ENCODE results near the gene HERPUD2. TPM values are rescaled to one million over a fixed set of nuclear protein-coding genes. Genes with fewer than 3 reads are reported as not detected.

The HERPUD2 gene
- total RNA-seq, 6 experiments from 2014 or later, result 21.2 to 26.5 (median 22.6) TPM

DNA sequence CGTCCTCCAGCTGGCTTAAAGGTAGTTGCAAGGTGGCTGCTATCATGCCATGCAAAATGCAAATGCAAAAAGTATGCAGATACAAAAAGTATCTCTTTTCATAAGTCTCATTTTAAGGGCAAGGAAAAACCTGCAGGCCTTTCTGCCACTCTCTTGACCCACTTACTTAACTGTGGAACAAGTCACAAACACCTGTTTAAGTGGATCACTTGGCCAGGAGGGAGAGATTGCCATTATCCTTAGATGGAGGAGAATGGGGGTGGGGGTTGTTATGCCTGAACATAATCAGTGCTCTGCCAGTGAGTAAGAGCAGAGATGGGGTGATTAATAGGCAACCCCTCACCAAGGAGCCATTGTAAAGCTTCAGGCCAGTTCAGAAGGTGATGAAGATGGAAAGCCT, 25.1 kb upstream of the HERPUD2 start:
- Mint-ChIP-seq H3K36me3 (ENCODE audit: low read depth) (no peaks in the 10 kb centered on the region), H3K9me3 (no peaks in the 10 kb centered on the region), H3K27ac (no peak overlapping the region), H3K4me3 (no peak overlapping the region), H3K4me1 (ENCODE audit: low read depth) (peaks cover 11% of the 10 kb centered on the region), H3K27me3 (ENCODE audit: insufficient read depth) (peaks cover 5% of the 10 kb centered on the region)
- TF ChIP-seq, protein P1, sequence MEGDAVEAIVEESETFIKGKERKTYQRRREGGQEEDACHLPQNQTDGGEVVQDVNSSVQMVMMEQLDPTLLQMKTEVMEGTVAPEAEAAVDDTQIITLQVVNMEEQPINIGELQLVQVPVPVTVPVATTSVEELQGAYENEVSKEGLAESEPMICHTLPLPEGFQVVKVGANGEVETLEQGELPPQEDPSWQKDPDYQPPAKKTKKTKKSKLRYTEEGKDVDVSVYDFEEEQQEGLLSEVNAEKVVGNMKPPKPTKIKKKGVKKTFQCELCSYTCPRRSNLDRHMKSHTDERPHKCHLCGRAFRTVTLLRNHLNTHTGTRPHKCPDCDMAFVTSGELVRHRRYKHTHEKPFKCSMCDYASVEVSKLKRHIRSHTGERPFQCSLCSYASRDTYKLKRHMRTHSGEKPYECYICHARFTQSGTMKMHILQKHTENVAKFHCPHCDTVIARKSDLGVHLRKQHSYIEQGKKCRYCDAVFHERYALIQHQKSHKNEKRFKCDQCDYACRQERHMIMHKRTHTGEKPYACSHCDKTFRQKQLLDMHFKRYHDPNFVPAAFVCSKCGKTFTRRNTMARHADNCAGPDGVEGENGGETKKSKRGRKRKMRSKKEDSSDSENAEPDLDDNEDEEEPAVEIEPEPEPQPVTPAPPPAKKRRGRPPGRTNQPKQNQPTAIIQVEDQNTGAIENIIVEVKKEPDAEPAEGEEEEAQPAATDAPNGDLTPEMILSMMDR (IDR thresholded peaks at IDR 0.05), result no peak
- no peak for DNase-seq

DNA sequence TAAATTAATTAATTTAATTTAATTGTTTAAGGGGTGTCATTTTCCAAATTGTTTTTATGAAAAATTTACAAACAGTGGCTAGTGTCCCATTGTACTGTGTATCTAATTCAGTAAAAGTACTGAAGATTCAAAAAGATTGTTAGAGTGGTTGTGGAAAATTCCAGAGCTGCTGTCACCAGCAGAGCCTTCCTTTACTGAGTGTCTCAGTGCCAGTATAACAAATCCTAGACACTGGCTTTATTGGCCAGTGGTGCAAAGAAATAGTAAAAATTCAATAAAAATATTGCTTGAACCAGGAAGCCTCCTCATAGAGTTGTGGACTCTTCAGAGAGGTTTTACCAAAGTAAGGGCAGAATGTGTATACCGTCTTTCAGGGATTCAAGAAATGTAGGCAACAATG, 23.1 kb upstream of the HERPUD2 start:
- Mint-ChIP-seq H3K4me1 (ENCODE audit: low read depth) (peaks cover 11% of the 10 kb centered on the region), H3K27ac (no peak overlapping the region), H3K4me3 (no peak overlapping the region), H3K36me3 (ENCODE audit: low read depth) (no peaks in the 10 kb centered on the region), H3K9me3 (no peaks in the 10 kb centered on the region), H3K27me3 (ENCODE audit: insufficient read depth) (peaks cover 5% of the 10 kb centered on the region)
- TF ChIP-seq, protein P1 (IDR thresholded peaks at IDR 0.05), result no peak
- no peak for DNase-seq

DNA sequence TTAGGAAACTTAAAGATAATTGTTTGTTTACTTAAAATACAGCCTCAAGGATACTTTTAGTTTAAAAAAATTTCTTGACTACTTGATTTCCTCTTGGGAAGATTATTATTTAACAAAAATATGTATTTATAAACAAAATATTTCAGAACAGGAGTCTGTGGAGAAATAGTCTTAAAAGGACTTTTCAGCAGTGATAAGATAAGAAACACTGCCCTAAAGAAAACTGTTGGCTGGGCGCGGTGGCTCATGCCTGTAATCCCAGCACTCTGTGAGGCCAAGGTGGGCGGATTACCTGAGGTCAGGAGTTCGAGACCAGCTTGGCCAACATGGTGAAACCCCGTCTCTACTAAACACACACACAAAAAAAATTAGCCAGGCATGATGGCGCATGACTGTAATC, 22.6 kb upstream of the HERPUD2 start:
- Mint-ChIP-seq H3K4me3 (no peak overlapping the region), H3K9me3 (no peaks in the 10 kb centered on the region), H3K36me3 (ENCODE audit: low read depth) (no peaks in the 10 kb centered on the region), H3K27ac (no peak overlapping the region), H3K27me3 (ENCODE audit: insufficient read depth) (peaks cover 5% of the 10 kb centered on the region), H3K4me1 (ENCODE audit: low read depth) (peaks cover 11% of the 10 kb centered on the region)
- TF ChIP-seq, protein P1 (IDR thresholded peaks at IDR 0.05), result no peak
- no peak for DNase-seq

DNA sequence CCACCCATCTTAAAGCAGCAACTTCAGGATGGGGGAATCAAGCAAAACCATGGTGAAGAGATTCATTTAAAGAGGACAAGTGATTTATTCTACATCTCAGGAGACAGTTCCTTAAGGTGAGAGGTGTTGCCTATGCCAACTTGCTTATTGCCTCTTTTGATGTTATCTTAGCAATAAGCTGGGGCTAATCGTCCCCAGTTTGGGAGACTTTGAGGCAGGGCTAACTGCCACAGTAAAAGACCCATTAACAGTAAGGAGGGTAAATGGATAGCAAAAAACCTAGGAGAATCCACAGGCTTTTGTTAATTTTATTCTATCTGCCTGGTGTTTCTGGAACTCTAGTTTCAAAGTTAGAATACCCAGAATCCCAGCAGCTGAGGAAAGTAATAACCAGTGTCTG, 22.1 kb upstream of the HERPUD2 start:
- no peak for DNase-seq
- Mint-ChIP-seq H3K4me3 (no peak overlapping the region), H3K27ac (no peak overlapping the region), H3K27me3 (ENCODE audit: insufficient read depth) (peaks cover 4% of the 10 kb centered on the region), H3K9me3 (no peaks in the 10 kb centered on the region), H3K36me3 (ENCODE audit: low read depth) (no peaks in the 10 kb centered on the region), H3K4me1 (ENCODE audit: low read depth) (peaks cover 11% of the 10 kb centered on the region)
- TF ChIP-seq, protein P1 (IDR thresholded peaks at IDR 0.05), result no peak

DNA sequence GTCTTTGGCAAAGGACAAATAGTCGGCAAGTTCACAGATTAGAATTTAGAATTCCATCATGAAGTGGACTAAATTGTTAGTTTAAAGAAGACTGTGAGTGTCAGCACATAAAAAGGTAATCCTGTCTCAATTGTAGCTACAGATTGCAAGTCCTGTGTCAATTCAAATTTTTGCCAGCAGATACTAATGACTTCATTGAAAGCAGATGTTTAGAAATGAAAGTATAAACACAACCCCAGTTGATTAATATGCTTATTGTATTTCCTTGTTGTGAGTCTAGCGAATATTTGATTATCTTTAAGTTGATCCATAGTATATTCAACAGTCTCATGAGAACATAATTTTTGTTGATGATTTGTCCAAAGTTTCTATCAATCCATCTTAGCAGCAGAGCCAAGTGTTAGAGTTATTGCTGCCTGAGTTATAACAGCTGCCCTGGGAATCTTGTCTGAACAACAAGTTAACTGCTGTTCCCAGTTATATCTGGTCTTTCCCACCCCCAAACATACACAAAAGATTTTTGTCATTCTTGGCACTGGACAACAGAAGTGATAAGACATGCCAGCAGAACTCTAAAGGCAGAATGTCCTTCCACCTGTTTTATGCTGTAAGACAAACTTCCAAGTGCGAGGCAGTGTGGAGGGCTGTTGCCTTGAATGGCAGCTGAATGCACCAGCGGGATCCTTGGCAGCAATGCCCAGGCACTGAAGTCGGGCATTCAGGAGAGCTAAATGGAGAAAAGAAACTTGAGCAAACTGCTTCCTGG, 21.3 kb upstream of the HERPUD2 start:
- no peaks in the 10 kb centered on the region for H3K36me3 Mint-ChIP-seq (ENCODE audit: low read depth)
- H3K4me3 Mint-ChIP-seq, result peak overlapping the region; percentile 60
- H3K4me1 Mint-ChIP-seq (ENCODE audit: low read depth), result peaks cover 11% of the 10 kb centered on the region
- TF ChIP-seq, protein P1 (IDR thresholded peaks at IDR 0.05), result no peak
- no peaks in the 10 kb centered on the region; the same call in none of the 2 replicates for H3K27me3 Mint-ChIP-seq (ENCODE audit: insufficient read depth)
- H3K27ac Mint-ChIP-seq, result no peak overlapping the region
- DNase-seq, result no peak
- H3K9me3 Mint-ChIP-seq, result no peaks in the 10 kb centered on the region
